ENCODE measurements around the gene HDAC4.

HDAC4 gene

GRCh38 chr2:239234191-239235175, 166.3 kb downstream of the HDAC4 start:
- DNase-seq (ENCODE audit: low spot score), result no peak

- no peak for DNase-seq (ENCODE audit: low spot score)
These were observed 167.2 kb downstream of the HDAC4 start for GRCh38 chr2:239233576-239233975.

GRCh38 chr2:239232195-239232578, 168.6 kb downstream of the HDAC4 start:
- no peak for DNase-seq (ENCODE audit: low spot score)

GRCh38 chr2:239231231-239232194, 169.3 kb downstream of the HDAC4 start:
- no peak for DNase-seq (ENCODE audit: low spot score)

- no peak for DNase-seq (ENCODE audit: low spot score)
These were observed 170.3 kb downstream of the HDAC4 start for GRCh38 chr2:239230318-239231052.

GRCh38 chr2:239229545-239230279, 171.1 kb downstream of the HDAC4 start:
- no peak for DNase-seq (ENCODE audit: low spot score)

GRCh38 chr2:239227661-239228371, 173.0 kb downstream of the HDAC4 start:
- DNase-seq (ENCODE audit: low spot score), result peak; percentile 34

- DNase-seq (ENCODE audit: low spot score), result peak; percentile 33
These were observed 173.9 kb downstream of the HDAC4 start for GRCh38 chr2:239226677-239227581.

- peak; percentile 33 for DNase-seq (ENCODE audit: low spot score)
These were observed 174.8 kb downstream of the HDAC4 start for GRCh38 chr2:239225871-239226561.

GRCh38 chr2:239225371-239225851, 175.4 kb downstream of the HDAC4 start:
- DNase-seq (ENCODE audit: low spot score), result peak; percentile 68

GRCh38 chr2:239224955-239225354, 175.9 kb downstream of the HDAC4 start:
- DNase-seq (ENCODE audit: low spot score), result no peak

- peak; percentile 90 for DNase-seq (ENCODE audit: low spot score)
These were observed 176.6 kb downstream of the HDAC4 start for GRCh38 chr2:239224199-239224570.

- DNase-seq (ENCODE audit: low spot score), result peak; percentile 90
These were observed 177.3 kb downstream of the HDAC4 start for GRCh38 chr2:239223310-239224198.

GRCh38 chr2:239222706-239223309, 178.0 kb downstream of the HDAC4 start:
- DNase-seq (ENCODE audit: low spot score), result peak; percentile 27

- no peak for DNase-seq (ENCODE audit: low spot score)
These were observed 178.5 kb downstream of the HDAC4 start for GRCh38 chr2:239222312-239222660.

GRCh38 chr2:239220981-239221396, 179.8 kb downstream of the HDAC4 start:
- no peak for DNase-seq (ENCODE audit: low spot score)

GRCh38 chr2:239220341-239220740, 180.5 kb downstream of the HDAC4 start:
- no peak for DNase-seq (ENCODE audit: low spot score)
